Measurements from ENCODE around the gene COPS7A. TPM values are rescaled to one million over a fixed set of nuclear protein-coding genes. Genes with fewer than 3 reads are reported as not detected.

COPS7A gene
- total RNA-seq, 4 donors from 2014 or later: 39.0 to 55.6 (median 45.4) TPM

DNA sequence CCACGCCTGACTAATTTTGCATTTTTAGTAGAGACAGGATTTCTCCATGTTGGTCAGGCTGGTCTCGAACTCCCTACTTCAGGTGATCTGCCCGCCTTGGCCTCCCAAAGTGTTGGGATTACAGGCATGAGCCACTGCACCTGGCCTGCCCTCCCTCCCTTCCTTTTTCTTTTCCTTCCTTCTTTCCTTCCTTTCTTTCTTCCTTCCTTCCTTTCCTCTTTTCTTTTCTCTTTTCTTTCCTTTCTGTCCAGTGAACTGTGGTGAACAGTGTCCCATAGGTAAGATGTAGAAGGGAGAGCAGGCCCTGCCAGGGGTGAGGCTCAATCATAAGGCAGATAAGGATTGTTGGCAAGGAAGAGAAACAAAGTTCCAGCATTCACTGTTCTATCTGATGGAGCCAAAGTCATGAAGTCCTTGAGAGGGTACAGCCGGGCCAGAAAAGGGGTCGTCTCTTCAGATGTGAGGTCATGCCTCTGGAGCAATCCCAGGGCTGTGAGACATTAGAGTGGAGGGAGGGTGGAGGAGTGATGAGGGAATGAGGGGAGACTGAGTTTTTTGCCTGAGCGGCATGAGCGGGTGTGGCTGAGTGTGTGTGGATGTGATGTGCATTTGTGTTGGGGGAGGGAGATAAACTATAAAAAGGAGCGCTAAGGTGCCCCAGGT, 33.3 kb downstream of the COPS7A start:
- TF ChIP-seq, protein P1, sequence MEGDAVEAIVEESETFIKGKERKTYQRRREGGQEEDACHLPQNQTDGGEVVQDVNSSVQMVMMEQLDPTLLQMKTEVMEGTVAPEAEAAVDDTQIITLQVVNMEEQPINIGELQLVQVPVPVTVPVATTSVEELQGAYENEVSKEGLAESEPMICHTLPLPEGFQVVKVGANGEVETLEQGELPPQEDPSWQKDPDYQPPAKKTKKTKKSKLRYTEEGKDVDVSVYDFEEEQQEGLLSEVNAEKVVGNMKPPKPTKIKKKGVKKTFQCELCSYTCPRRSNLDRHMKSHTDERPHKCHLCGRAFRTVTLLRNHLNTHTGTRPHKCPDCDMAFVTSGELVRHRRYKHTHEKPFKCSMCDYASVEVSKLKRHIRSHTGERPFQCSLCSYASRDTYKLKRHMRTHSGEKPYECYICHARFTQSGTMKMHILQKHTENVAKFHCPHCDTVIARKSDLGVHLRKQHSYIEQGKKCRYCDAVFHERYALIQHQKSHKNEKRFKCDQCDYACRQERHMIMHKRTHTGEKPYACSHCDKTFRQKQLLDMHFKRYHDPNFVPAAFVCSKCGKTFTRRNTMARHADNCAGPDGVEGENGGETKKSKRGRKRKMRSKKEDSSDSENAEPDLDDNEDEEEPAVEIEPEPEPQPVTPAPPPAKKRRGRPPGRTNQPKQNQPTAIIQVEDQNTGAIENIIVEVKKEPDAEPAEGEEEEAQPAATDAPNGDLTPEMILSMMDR (IDR thresholded peaks at IDR 0.05; ENCODE audit: low read depth): no peak

DNA sequence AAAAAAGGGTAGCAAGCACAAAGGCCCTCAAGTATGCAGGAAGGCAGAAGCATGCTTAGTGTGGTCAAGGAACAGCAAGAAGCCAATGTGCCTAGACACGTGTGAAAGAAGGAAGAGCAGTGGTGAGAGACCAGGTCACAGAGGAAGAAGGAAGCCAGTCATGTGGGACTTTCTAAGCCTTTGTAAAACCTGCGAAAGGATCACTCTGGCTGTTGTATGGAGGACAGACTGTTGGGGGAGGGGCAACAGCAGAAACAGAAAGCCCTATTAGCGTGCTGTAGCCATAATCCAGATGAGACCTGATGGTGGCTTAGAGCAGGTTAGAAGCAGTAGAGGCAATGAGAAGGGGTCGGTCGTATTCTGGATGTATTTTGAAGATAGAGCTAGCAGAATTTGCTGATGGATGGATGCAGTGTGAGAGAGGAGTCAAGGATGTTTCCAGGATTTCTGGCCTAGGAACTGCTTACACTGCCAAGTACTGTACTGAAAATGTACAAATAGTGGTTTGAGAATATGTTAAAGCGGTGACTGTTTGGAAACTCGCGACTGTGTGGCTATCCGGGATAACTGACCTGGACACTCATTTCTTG, 34.8 kb downstream of the COPS7A start:
- TF ChIP-seq, protein P1 (IDR thresholded peaks at IDR 0.05; ENCODE audit: low read depth): no peak

DNA sequence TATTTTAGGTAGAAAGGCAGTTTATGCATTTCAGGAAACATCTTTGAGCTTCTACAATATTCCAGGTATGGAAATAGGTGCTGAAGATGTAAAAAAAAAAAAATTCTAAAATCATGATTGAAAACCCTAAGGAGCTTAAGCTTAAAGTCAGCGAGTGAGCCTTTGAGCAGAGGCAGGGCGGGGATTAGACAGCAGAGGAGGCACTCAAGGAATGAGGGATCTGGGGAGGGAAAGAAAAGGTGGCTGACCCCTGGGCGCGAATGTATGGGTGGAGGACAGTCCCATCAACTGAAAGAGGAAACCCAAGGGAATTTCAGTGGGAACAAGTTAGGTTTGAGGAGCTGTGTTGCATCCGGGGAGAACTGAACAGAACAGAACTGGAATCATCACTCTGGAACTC, 35.9 kb downstream of the COPS7A start:
- TF ChIP-seq, protein P1 (IDR thresholded peaks at IDR 0.05; ENCODE audit: low read depth): no peak

- TF ChIP-seq, protein P1 (IDR thresholded peaks at IDR 0.05; ENCODE audit: low read depth): no peak
Observed at GRCh38 chr12:6763380-6763779, 39.5 kb downstream of the COPS7A start.

DNA sequence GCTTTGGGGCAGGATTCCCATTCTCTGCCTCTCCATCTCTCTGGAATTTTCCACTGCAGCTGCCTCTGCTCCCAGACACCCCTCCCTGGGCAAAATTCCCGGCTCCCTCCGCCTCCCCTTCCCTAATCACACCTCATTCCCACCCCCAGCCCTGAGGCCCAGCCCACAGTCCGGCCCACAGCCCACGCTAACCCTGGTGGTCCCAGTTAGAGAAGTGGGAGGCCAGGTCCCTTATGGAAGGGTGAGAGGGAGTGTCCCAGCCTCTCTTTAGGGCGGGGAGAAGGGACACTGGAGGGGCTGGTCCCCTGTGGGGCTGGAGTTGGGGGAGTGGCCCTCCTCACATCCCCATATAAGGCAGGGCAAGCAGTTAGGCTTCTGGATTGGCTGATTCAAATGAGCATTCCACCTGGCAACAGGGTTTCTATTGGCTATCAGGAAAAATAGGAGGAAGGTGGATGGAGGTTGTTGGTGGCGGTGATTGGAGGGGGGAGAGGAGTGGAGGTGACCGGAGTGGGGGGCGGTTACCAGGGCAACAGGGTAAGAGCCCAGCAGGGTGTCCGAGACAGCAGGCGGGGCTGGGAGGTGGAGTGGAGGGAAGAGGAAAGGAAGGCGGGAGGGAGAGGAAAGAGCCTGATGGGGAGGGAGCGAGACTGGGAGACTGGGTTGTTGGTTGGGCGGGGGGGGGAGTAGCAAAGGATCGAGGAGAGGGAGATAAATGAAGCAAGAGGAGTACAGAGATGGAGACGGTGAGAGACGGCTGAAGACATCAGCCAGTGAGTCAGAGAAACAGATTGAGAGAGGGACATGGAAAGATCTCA, 40.4 kb downstream of the COPS7A start:
- TF ChIP-seq, protein P1 (IDR thresholded peaks at IDR 0.05; ENCODE audit: low read depth): no peak

GRCh38 chr12:6765048-6765633, 41.3 kb downstream of the COPS7A start:
- TF ChIP-seq, protein P1 (IDR thresholded peaks at IDR 0.05; ENCODE audit: low read depth): no peak
